Upper lobe of right lung (tissue), 1 donor: Measurements from ENCODE around the gene SUMO4. TPM values are rescaled to one million over a fixed set of nuclear protein-coding genes. Genes with fewer than 3 reads are reported as not detected.
A peak's percentile ranks its signal among the peaks of the same experiment; 100 is the strongest.

ENCODE experiments used
- ATAC-seq: fragments of 200-7000 bp; cut with Tn5 transposase; one replicate; pipeline ENCODE4 v1.9.1; 2020; ENCODE audit warnings: mild to moderate bottlenecking, moderate library complexity
- DNase-seq: peaks from one replicate; pipeline ENCODE4 v3.0.0-alpha.2; 2020
- H3K27ac ChIP-seq: fragments of 200-600 bp; one replicate; pipeline ENCODE4 v1.8.0; 2022
- H3K27me3 ChIP-seq: fragments of 200-600 bp; one replicate; pipeline ENCODE4 v1.8.0; 2022; ENCODE audit warnings: mild to moderate bottlenecking
- H3K36me3 ChIP-seq: fragments of 200-600 bp; one replicate; pipeline ENCODE4 v1.8.0; 2022
- H3K4me1 ChIP-seq: fragments of 200-600 bp; one replicate; pipeline ENCODE4 v1.8.0; 2022
- H3K4me3 ChIP-seq: fragments of 200-600 bp; one replicate; pipeline ENCODE4 v1.8.0; 2022; ENCODE audit warnings: mild to moderate bottlenecking
- H3K9me3 ChIP-seq: fragments of 200-600 bp; one replicate; pipeline ENCODE4 v1.8.0; 2022
- CTCF ChIP-seq: fragments of 200-600 bp; IDR thresholded peaks from one replicate; pipeline ENCODE4 v1.8.0; 2022; ENCODE audit warnings: antibody characterized with exemption
- intact Hi-C: fragments of 100-400 bp; cut with DNase I; formaldehyde crosslinking; loops from one replicate; pipeline ENCODE4 v1.11.0; 2022
- total RNA-seq: library from RNA; stranded (reverse); fragmentation: NEBNext Ultra II Directional; extraction: Animal tissue kit (Norgen Biotek cat#: 25700); gene quantifications from one replicate; pipeline ENCODE4 v1.2.1, GENCODE V29; 2021
- donor health status: DM: no; HTN: yes; CAD: no; lungs with severe emphysema.

The SUMO4 gene
- total RNA-seq, 1 donor from 2014 or later: 2.5 TPM

GRCh38 chr6:149419696-149420404, 19.8 kb downstream of the SUMO4 start:
- H3K36me3 ChIP-seq: no peaks in the 10 kb centered on the region
- no peak for DNase-seq
- no peak overlapping the region for H3K4me3 ChIP-seq
- no peak for ATAC-seq
- no peaks in the 10 kb centered on the region for H3K27me3 ChIP-seq
- intact Hi-C loops: loop anchor here (5.0 kb wide), 1 partner anchor 218 kb away; no protein-coding TSS in a partner anchor
- peaks cover 7% of the 10 kb centered on the region for H3K4me1 ChIP-seq
- H3K27ac ChIP-seq: no peak overlapping the region
- no peak for TF ChIP-seq CTCF
- H3K9me3 ChIP-seq: no peaks in the 10 kb centered on the region

GRCh38 chr6:149421132-149421531, 21.1 kb downstream of the SUMO4 start:
- no peaks in the 10 kb centered on the region for H3K36me3 ChIP-seq
- no peak overlapping the region for H3K4me3 ChIP-seq
- no peak for TF ChIP-seq CTCF
- no peaks in the 10 kb centered on the region for H3K9me3 ChIP-seq
- no peak overlapping the region for H3K27ac ChIP-seq
- H3K27me3 ChIP-seq: no peaks in the 10 kb centered on the region
- intact Hi-C loops: no loop called here
- ATAC-seq: no peak
- no peak for DNase-seq
- H3K4me1 ChIP-seq: peaks cover 7% of the 10 kb centered on the region

GRCh38 chr6:149422581-149422980, 22.5 kb downstream of the SUMO4 start:
- DNase-seq (no peak), ATAC-seq (no peak)
- no peak for TF ChIP-seq CTCF
- H3K9me3 ChIP-seq: no peaks in the 10 kb centered on the region
- no peak overlapping the region for H3K4me3 ChIP-seq
- H3K4me1 ChIP-seq: peaks cover 7% of the 10 kb centered on the region
- no peaks in the 10 kb centered on the region for H3K27me3 ChIP-seq
- no peak overlapping the region for H3K27ac ChIP-seq
- no peaks in the 10 kb centered on the region for H3K36me3 ChIP-seq
- intact Hi-C loops: no loop called here

- Histone ChIP-seq H3K27me3 (no peaks in the 10 kb centered on the region), H3K9me3 (no peaks in the 10 kb centered on the region), H3K36me3 (no peaks in the 10 kb centered on the region), H3K4me3 (no peak overlapping the region), H3K4me1 (peaks cover 7% of the 10 kb centered on the region), H3K27ac (peak overlapping the region; percentile 14)
- intact Hi-C loops: no loop called here
- no peak for TF ChIP-seq CTCF
- no peak for DNase-seq
- no peak for ATAC-seq
Measured at GRCh38 chr6:149423964-149424440, 23.9 kb downstream of the SUMO4 start.

- Histone ChIP-seq H3K27ac (no peak overlapping the region), H3K9me3 (no peaks in the 10 kb centered on the region), H3K36me3 (no peaks in the 10 kb centered on the region), H3K4me1 (peaks cover 7% of the 10 kb centered on the region), H3K27me3 (no peaks in the 10 kb centered on the region), H3K4me3 (no peak overlapping the region)
- ATAC-seq (no peak), DNase-seq (no peak)
- no peak for TF ChIP-seq CTCF
- intact Hi-C loops: no loop called here
Measured at GRCh38 chr6:149425224-149425623, 25.2 kb downstream of the SUMO4 start.
